Measurements from ENCODE around the gene ULK4. TPM values are rescaled to one million over a fixed set of nuclear protein-coding genes. Genes with fewer than 3 reads are reported as not detected.

Gene ULK4
- total RNA-seq, 1 donor from 2014 or later: 9.1 TPM

GRCh38 chr3:41975416-41976103 lies 13.7 kb upstream of the ULK4 start:
- no peaks in the 10 kb centered on the region for H3K9me3 Mint-ChIP-seq (ENCODE audit: unreplicated experiment)
- no peak for DNase-seq (ENCODE audit: extremely low spot score, unreplicated experiment)
- no peaks in the 10 kb centered on the region for H3K36me3 Mint-ChIP-seq (ENCODE audit: unreplicated experiment)
- H3K4me1 Mint-ChIP-seq (ENCODE audit: unreplicated experiment): no peaks in the 10 kb centered on the region
- H3K27me3 Mint-ChIP-seq (ENCODE audit: unreplicated experiment): peaks cover 23% of the 10 kb centered on the region
- no peak for TF ChIP-seq CTCF (IDR thresholded peaks at IDR 0.05)
- H3K4me3 Mint-ChIP-seq (ENCODE audit: unreplicated experiment): no peak overlapping the region
- no peak overlapping the region for H3K27ac Mint-ChIP-seq (ENCODE audit: unreplicated experiment)

- no peak for DNase-seq (ENCODE audit: extremely low spot score, unreplicated experiment)
- H3K27me3 Mint-ChIP-seq (ENCODE audit: unreplicated experiment): peaks cover 30% of the 10 kb centered on the region
- no peaks in the 10 kb centered on the region for H3K9me3 Mint-ChIP-seq (ENCODE audit: unreplicated experiment)
- H3K27ac Mint-ChIP-seq (ENCODE audit: unreplicated experiment): no peak overlapping the region
- no peak overlapping the region for H3K4me3 Mint-ChIP-seq (ENCODE audit: unreplicated experiment)
- no peaks in the 10 kb centered on the region for H3K4me1 Mint-ChIP-seq (ENCODE audit: unreplicated experiment)
- no peaks in the 10 kb centered on the region for H3K36me3 Mint-ChIP-seq (ENCODE audit: unreplicated experiment)
- TF ChIP-seq CTCF (IDR thresholded peaks at IDR 0.05): no peak
Measured at GRCh38 chr3:41974223-41974622, 12.3 kb upstream of the ULK4 start.

- no peak for TF ChIP-seq CTCF (IDR thresholded peaks at IDR 0.05)
- no peaks in the 10 kb centered on the region for H3K4me1 Mint-ChIP-seq (ENCODE audit: unreplicated experiment)
- no peak overlapping the region for H3K27ac Mint-ChIP-seq (ENCODE audit: unreplicated experiment)
- H3K9me3 Mint-ChIP-seq (ENCODE audit: unreplicated experiment): no peaks in the 10 kb centered on the region
- no peak for DNase-seq (ENCODE audit: extremely low spot score, unreplicated experiment)
- H3K27me3 Mint-ChIP-seq (ENCODE audit: unreplicated experiment): peaks cover 31% of the 10 kb centered on the region
- H3K36me3 Mint-ChIP-seq (ENCODE audit: unreplicated experiment): no peaks in the 10 kb centered on the region
- no peak overlapping the region for H3K4me3 Mint-ChIP-seq (ENCODE audit: unreplicated experiment)
Measured at GRCh38 chr3:41972802-41973201, 10.9 kb upstream of the ULK4 start.

- Mint-ChIP-seq H3K27ac (ENCODE audit: unreplicated experiment) (no peak overlapping the region), H3K9me3 (ENCODE audit: unreplicated experiment) (no peaks in the 10 kb centered on the region), H3K4me1 (ENCODE audit: unreplicated experiment) (peaks cover 5% of the 10 kb centered on the region), H3K36me3 (ENCODE audit: unreplicated experiment) (no peaks in the 10 kb centered on the region), H3K27me3 (ENCODE audit: unreplicated experiment) (peaks cover 16% of the 10 kb centered on the region), H3K4me3 (ENCODE audit: unreplicated experiment) (no peak overlapping the region)
- DNase-seq (ENCODE audit: extremely low spot score, unreplicated experiment): no peak
- no peak for TF ChIP-seq CTCF (IDR thresholded peaks at IDR 0.05)
Measured at GRCh38 chr3:41966206-41966605, 4.3 kb upstream of the ULK4 start.

GRCh38 chr3:41963823-41964222 lies 1.9 kb upstream of the ULK4 start:
- Mint-ChIP-seq H3K4me3 (ENCODE audit: unreplicated experiment) (no peak overlapping the region), H3K27ac (ENCODE audit: unreplicated experiment) (no peak overlapping the region), H3K4me1 (ENCODE audit: unreplicated experiment) (peaks cover 12% of the 10 kb centered on the region), H3K9me3 (ENCODE audit: unreplicated experiment) (no peaks in the 10 kb centered on the region), H3K27me3 (ENCODE audit: unreplicated experiment) (peaks cover 9% of the 10 kb centered on the region), H3K36me3 (ENCODE audit: unreplicated experiment) (no peaks in the 10 kb centered on the region)
- no peak for DNase-seq (ENCODE audit: extremely low spot score, unreplicated experiment)
- TF ChIP-seq CTCF (IDR thresholded peaks at IDR 0.05): no peak

Measured in osteocyte (in vitro differentiated cells).